Activated gamma-delta T cell treated with Interleukin-2 at 50 U/mL for 16 hours (primary cell): Measurements from ENCODE around the gene PDRG1.
"Not testable (repeated sequence)": the region's sequence is repeated elsewhere in the genome, so short reads cannot be mapped to it uniquely, and the experiment has no call there.

Experiments
- DNase-seq: peaks from one replicate; pipeline ENCODE4 v3.0.0-alpha.2; 2020

PDRG1 gene

DNA sequence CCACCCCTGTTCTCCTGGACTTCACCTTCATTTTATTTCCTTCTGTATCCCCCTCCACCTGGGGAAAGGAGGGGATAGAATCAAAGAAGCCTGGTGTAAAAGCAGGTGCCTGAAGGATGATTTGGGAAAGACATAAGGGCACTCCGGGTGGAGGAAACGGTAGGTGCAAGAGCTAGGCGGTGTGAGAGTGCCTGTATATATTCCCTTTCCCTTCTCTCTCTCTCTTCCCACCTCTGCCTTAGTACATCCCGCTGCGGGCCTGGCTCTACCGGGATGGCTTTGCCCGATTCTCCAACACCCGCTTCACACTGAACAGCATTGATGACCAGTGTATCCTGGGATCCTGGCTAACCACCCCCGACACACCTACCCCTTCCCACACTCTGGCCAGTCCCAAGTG lies 26.2 kb downstream of the PDRG1 start:
- DNase-seq: no peak

DNA sequence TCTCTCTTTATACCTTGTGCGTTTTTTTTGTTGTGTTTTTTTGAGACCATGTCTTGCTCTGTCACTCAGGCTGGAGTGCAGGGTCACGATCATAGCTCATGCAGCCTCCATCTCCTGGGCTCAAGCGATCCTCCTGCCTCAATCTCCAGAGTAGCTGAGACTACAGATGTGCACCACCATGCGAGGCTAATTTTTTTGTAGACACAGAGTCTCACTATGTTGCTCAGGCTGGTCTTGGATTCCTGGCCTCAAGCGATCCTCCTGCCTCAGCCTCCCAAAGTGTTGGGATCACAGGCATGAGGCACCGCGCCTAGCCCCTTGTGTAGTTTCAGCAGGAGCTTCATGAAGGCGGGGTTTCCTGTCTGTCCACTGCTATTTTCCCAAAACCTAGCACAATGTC lies 27.3 kb downstream of the PDRG1 start:
- no peak for DNase-seq

DNA sequence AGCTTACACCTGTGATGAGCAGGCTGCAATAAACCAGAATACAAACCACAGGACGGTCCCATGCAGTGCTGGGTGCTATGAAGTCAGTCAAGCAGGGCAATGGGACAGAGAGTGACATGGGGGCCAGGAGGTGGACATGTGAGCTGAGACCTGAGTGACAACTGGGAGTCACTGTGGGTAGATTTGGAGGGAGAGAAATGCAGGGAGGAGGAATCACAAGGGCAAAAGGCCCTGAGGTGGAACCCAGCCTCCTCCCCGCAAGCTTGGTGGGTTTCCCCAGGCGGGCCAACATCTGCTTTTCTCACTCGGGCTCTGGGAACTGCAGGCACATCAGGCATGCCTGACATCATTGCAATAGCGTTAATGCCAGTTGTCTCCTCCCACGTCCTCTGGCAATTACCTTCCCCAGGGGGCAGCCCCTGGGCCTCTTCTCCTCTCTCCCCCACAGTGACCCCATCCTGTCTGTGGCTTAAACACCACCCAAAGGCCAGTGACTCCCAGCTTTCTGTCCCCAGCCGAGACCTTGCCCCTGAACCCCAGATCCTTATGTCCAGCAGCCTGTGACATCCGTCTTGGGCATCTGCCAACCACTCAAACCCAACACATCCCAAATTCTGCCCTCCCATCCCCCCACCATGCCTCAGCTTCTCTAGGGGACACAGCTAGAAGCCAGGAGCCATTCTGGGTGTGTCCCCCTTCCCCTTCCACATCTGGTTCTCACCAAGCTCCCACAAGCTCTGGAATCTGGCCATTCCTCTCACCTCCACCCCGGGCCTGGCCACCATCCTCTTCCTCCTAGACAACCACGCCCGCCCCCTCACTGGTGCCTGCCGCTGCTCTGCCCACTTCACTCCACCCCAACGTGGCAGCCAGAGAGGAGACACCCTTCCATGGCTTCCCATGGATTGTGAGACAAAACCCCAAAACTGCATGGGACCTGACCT lies 28.2 kb downstream of the PDRG1 start:
- no peak for DNase-seq

DNA sequence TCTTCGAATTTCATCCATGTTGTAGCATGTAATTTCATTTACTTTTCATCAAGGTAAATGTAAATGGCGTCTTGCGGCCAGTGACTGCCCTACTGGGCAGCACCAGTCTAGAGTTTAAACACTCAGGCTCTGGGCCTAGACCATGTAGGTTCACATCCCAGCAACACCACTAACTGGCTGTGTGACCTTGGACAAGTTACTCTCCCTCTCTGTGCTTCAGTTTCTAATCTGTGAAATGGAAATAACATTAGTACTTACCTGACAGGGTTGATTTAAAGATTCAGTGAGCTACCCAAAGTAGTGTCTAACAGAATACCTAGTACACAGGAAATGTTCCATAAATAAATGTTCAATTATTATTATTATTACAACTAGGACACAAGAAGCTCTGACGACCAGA lies 29.3 kb downstream of the PDRG1 start:
- DNase-seq: no peak

DNA sequence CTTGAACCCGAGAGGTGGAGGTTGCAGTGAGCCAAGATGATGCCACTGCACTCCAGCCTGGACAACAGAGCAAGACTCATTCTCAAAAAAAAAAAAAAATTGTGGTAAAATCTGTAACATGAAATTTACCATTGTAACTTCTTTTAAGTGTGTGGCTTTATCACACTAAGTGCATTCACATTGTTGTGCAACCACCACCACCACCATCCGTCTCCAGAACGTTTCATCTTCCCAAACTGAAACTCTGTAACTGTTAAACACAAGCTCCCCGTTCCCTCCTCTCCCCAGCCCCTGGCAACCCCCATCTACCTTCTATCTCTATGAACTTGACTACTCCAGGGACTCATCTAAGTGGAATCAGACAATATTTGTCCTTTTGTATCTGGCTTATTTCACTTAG lies 29.7 kb downstream of the PDRG1 start:
- DNase-seq: no peak

DNA sequence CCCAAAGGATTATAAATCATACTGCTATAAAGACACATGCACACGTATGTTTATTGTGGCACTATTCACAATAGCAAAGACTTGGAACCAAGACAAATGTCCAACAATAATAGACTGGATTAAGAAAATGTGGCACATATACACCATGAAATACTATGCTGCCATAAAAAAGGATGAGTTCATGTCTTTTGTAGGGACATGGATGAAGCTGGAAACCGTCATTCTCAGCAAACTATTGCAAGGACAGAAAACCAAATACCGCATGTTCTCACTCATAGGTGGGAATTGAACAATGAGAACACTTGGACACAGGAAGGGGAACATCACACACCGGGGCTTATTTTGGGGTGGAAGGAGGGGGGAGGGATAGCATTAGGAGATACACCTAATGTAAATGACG lies 30.4 kb downstream of the PDRG1 start:
- not testable (repeated sequence) for DNase-seq

DNA sequence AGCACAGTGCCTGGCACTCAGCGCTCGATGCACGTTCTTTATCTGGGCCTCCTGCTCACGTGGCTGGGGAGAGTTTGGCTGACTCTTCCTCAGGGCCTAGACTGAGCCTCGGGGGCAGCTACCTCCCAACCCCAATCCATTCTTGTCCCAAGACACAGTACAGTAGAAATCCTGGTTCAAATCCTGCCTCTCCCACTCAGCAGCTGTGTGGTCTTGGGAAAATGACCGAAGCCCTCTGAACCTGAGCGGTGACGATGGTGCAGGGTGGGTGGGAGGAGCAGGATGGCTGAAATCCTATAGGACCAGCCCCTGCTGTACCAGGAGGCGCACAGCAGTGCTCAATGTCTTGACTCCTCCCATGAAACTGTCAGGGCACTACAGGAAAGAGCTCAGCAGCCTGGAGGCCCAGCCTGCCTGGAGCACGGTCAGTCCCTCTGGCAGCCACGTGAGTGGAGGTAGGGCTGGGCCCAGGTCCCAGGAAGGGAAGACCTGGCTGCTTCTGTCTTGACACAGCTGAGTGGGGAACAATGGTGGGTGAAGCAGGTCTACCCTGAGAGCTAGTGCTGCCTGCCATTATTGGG lies 31.5 kb downstream of the PDRG1 start:
- DNase-seq: no peak

DNA sequence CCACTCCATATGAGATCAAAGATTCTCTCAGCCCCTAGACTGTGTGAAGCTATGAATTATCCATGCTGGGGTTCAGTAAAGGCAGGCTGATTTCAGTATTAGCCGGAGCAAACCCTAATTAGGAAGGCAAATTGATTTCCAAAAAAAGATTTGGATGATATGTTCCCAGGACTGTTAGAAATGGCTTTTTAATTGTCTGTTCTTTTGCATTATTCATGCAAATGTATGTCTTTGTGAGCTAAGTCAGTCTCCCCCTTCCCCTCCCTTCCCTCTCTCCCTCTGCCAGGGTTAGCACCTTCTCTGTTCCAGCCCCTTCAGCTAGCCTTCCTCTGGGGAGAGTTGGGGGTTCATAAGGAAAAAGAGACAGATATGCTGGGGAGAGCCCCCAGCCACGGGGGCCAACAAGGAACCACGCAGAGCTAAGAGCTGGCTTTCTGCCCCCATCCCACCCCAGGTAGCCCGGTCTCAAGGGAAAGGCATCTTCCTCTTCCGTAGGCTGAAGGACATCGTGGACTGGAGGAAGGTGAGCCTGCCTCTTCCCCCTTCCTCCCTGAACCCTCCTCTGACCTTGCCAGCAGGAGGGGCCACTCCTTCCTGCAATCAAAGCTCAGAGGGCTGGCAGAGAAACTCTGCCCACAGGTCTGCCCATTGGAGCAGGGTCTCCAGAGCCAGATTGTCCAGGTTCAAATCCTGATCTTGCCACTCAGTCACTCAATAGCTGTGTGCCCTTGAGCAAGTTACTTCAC lies 32.3 kb downstream of the PDRG1 start:
- no peak for DNase-seq

DNA sequence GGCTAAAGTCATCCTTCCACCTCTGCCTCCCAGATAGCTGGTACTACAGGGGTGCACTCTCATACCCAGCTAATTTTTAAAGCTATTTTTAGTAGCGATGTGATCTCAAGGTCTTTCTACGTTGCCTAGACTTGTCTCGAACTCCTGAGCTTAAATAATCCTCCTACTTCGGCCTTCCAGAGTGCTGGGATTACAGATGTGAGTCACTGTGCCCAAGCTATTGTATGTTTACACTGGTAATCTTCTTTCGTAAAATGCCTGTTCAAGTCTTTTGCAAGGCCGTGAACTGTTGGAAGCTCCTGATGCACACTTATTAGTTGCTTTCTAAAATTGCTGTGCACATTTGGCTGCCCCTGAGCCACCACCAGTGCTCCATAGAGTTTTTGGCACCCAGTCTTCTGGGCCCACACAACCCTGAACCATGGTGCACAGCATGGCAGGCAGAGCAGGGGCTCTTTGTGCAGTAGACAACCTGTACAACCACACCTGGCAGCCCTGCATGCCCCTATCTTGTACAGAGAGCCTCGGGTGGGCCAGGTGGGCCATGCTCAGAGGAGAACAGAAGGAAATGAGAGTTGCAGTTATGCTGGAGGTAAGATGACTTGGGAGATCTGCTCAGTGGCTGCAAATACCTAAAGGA lies 33.3 kb downstream of the PDRG1 start:
- DNase-seq: no peak

DNA sequence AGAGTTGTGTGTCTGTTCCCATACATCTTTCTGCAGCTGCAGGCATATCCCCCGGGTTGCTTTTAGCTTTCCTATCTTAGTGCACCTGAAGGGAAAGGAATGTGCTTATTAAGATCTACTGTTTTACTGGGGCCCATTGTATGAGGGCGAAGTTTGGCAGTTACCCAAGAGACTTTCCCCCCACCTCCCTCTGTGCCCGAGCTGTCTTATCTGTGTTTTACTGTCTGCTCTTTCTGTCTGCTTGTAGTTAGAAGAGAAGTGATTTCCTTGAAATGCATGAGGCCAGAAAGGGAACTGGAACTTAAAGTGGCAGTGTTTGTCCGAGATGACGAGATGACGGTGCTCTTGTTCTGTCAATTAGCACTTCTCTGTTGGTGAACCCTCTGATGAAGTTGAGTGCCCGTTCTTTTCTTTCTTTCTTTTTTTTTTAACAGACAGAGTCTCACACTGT lies 33.9 kb downstream of the PDRG1 start:
- not testable (repeated sequence) for DNase-seq

DNA sequence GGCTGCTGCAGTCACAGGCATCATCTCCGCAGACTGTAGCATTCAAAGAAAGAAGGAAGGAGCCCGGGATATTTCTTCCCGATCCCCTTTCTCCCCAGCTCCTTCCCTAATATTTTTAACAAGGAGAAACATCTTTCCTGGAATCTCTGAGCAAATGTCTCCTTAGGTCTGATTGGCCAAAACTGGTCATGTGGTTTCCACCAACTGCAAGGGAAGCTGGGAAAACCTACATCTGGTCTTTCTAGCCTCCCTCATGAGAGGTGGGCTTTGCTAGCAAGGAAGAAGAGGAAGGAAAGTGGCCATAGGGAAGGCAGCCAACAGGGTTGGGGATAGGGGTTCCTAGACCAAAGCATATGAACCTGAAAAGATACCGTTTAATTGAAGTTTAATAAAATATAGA lies 35.1 kb downstream of the PDRG1 start:
- no peak for DNase-seq

DNA sequence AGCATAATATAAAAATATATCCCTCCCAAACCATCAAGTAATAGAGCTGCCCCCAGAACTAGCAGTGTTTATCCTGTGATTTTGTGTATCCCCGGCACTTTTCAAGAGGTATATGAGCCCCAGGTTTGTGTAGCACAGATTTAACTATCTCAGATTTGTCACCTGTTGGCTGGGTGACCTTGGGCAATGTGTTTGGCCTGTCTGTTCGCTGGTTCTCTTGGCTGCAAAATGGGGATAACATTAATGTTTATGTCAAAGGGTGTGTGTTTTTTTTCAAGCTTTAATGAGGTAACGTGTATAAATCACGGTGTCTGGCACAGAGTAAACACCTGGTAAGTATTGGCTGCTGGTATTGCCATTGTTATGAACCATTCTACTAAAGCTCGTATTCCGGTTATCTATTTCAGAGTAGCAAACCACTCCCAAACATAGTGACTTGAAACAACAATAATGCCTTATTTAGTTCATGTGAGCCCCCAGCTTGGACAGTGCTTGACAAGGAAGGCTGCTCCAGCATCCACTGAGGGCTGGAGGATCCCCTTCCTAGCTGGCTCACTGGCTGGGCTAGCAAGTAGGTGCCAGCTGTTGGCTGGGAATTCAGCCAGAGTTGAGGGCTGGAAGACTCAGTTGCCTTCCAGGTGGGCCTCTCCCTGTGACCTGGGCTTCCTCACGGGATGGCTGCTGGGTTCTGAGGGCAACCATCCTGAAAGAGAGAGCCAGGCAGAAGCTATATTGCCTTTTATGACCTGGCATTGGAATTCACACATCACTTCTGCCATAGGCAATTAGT lies 36.2 kb downstream of the PDRG1 start:
- no peak for DNase-seq

DNA sequence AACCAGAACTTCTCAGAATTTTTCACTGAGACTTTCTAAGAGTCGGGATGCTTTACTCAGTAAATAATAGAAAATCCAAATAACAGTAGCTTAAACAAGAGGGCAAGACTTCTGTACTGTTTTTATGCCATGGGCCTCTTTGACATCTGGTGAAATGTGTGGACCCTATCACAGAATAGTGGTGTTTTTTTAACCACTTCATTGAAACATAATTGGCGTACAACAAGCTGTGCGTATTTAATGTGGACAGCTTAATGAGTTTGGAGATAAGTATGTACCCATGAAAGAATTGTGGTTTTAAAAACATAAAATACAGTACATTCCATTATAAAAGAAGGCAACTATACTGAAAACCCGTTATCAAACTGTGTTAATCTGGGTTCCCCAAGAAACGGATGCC lies 37.7 kb downstream of the PDRG1 start:
- DNase-seq: no peak

DNA sequence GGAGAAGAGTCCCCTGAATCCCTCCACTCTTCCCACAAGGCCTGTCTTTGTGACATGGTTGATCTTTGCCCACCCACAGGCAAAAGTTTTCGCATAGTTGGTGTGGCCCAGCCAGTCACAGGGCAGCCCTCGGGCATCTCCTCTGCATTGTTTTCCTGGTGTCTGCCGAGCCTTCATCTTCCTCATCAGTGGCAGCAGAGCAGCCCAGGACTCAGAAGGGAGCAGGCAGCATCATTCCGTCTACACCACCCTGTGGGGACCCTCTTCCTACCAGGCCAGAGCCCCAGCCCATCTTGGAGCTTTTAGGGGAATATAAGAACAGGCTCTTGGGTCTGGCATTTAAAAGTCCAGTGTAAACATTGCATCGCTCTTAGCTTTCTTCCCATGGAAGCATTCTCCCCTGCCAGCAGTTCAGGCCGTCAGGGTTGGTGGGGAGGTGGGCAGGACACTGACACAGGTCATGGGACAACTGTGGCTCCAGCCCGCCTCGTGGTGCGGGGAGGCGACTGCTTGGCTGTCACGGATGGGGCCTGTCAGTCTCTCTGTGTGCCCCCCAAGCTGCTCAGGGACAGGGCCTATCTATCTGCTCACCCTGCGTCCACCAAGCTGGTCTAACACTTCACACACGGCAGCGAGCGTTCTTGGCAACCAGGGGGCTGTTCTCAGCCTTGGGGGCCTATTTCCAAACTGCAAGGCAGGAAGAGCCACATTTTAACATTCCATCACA lies 38.3 kb downstream of the PDRG1 start:
- no peak for DNase-seq

DNA sequence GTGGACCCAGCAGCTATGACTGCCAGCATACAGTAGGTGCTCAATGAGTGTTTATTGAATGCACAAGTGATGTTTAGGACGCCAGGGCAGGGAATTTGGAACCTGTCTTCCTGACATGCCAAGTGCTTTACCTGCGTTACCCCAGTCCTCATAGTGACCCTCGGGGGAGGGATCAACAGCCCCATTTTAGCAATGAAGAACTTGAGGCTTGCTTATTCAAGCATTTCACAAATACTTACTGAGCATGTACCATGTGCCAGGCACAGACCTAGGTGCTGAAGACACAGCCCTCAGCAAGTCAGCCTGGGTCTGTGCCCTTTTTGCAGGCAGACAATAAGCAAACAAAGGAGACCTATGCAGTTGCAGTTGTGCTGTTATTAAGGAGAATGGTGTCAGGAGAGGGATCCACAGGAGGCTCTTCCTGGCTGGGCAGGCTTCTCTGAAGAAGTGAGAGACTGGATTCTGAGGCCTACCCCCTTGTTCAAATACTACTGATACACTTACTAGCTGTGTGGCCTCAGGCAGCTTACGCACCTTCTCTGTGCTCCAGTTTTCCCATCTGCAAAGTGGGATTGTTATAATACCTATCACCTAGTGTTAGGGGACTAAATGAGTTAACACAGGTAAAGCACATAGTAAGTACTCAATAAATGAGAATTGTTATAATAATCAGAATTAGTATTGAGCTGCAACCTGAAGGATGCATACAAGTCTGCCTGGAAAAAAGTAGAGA lies 41.6 kb downstream of the PDRG1 start:
- DNase-seq: no peak

DNA sequence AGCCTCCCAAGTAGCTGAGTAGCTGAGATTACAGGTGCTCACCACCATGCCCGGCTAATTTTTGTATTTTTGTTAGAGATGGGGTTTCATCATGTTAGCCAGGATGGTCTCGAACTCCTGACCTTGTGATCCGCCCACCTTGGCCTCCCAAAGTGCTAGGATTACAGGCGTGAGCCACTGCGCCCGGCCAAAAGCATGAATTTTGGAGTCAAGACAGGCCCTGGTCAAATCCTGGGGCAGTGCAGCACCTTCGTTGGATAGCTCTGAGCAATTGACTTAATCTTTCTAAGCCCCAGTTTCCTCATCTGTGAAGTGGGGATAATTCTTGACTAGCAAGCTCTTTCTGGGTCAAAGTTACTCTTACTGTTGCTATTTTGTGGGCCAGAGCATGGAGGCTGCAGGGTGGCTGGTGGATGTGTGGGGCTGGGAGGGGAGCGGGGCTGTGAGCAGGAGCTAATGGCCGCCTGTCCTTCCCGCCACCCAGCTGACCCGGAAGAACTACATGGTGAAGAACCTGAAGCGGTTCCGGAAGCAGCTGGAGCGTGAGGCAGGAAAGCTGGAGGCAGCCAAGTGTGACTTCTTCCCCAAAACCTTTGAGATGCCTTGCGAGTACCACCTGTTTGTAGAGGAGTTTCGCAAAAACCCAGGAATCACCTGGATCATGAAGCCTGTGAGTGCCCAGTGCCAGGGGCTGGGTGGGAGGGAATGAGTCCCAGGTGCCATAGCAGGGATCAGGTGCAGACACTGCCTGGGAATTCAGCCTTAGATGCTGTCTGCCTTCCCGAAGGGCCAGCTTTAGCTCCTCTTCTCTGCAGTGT lies 42.4 kb downstream of the PDRG1 start:
- no peak for DNase-seq

DNA sequence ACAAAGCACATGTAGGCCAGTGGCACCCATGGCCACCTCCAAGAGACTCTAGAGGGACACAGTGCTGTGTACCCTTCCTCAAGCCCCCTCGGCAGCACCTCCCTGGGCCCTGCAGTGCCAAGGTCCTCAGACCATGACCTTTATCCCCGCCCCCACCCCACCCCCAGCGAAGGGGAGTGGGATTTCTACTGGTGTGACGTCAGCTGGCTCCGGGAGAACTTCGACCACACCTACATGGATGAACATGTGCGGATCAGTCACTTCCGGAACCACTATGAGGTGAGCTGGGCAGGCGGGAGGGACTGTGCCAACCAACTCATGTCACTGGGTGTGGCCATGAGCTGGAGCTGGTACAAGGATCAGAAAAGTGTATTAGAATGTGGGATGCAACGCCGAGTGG lies 43.4 kb downstream of the PDRG1 start:
- DNase-seq: no peak

DNA sequence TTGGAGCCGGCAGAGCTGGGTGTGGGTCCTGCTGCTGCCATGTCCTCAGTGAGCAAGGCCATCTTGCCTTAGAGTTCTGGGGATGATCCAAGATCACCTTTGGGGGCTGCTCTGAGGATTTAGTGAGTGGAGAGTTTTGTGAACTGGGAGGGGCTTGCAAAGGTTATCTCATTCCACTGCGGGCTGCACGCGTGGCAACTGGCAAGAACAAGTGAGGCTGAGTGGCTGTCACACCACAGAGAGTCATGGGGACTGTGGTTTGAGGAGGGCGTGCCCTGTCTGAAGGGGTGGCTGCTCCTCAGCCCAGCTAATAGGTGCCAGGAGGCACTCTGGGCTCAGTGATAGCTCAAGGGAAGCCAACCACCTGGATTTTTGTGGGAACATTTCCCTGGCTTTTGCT lies 43.8 kb downstream of the PDRG1 start:
- no peak for DNase-seq

DNA sequence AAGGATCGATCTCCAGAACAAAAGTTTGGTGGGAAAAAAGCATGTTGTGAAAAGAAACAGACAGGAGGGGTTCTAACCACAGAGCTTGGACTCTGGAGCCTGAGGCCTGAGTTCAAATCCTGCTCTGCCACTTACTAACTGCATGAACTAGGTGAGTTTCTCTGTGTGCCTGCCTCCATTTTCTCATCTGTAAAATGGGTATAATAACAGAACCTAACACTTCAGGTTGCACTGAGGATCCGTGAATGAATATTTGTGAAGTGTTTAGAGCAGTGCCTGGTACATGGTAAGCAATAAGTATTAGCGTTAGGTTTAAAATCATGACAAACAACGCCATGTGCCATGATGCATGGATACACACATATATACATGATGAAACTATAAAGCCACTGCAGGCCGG lies 44.8 kb downstream of the PDRG1 start:
- no peak for DNase-seq

DNA sequence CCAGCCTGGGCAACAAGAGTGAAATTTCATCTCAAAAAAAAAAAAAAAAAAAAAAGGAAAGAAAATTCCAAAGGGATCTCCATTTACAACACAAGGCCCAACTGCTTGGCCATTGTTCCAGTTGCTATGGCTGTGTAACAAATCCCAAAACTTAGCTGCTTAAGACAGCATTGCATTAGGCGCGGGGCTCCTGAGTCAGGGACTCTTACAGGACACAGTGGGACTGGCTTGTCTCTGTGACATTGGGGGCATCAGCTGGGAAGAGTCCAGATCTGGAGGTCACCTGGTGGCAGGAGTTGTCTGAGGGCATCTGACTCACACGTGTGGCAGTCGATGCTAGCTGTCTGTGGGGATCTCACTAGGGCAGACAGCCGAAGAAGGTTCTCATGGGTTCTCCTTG lies 45.8 kb downstream of the PDRG1 start:
- DNase-seq: no peak
